ENCODE data around the gene SMYD2. TPM values are rescaled to one million over a fixed set of nuclear protein-coding genes. Genes with fewer than 3 reads are reported as not detected.
A peak's percentile ranks its signal among the peaks of the same experiment; 100 is the strongest.

The SMYD2 gene
- total RNA-seq, 1 experiment from 2014 or later, result 25.8 TPM

- no peaks in the 10 kb centered on the region for H3K36me3 ChIP-seq (ENCODE audit: insufficient read depth, low read length, poor library complexity, severe bottlenecking)
- no TSS peak for BruUV-seq (replicated peaks)
- no peak for TF ChIP-seq CTCF (conservative IDR thresholded peaks at IDR 0.05; ENCODE audit: low read depth, low read length)
- no peak for DNase-seq (ENCODE audit: low spot score)
- intact Hi-C loops (cut with micrococcal nuclease; ENCODE audit: unreplicated experiment), result no loop called here
- CTCF ChIA-PET, result no interaction called here
- peaks cover 21% of the 10 kb centered on the region for H3K4me1 ChIP-seq (ENCODE audit: insufficient read depth, low read length, poor library complexity, severe bottlenecking)
- H3K9me3 ChIP-seq (ENCODE audit: low read depth, low read length, poor library complexity, severe bottlenecking), result no peaks in the 10 kb centered on the region
- no peaks in the 10 kb centered on the region for H3K27me3 ChIP-seq (replicated peaks; ENCODE audit: insufficient read depth, low read depth, low read length, poor library complexity)
- no peak overlapping the region for H3K4me3 ChIP-seq (ENCODE audit: low read depth, low read length, poor library complexity, severe bottlenecking)
- no peak overlapping the region for H3K27ac ChIP-seq (ENCODE audit: low read depth, low read length, poor library complexity, severe bottlenecking)
- POLR2A ChIA-PET (ENCODE audit: low non-redundant PET), result no interaction called here
These were observed 6.9 kb downstream of the SMYD2 start for GRCh38 chr1:214287884-214288283.

DNA sequence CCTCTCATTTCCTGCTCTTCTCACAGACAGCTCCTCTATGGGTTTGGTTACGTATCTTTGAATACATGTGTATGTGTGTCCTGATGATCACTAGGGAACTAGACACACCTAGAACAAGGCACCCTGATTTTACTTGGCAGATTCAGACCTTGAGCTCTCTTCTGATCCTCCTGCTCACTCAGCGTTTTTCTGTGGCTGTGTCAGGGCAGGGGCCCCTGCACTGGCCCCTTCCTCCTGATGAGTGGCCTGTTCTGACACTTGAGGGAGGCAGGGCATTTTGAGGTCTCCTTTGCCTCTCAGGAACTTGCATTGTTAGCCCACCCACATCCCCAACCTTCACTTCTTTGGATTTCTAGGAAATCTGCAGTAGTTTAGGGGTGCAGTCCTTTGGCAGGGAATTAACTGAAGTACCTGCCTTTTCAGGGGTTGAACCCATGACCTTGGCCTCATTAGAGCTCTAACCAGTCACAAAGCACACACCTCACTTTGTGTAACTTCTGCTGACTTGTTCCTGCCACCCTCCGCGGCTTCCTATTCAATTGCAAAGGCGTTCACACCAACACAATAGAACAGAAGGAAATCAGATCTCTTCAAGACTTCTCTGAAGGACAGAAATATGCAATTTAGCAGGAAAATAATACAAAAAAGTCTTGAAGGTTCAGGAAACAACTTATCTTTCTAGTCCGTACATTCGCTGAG is 8.8 kb downstream of the SMYD2 start:
- BruUV-seq (replicated peaks), result no TSS peak
- no peak for TF ChIP-seq CTCF (conservative IDR thresholded peaks at IDR 0.05; ENCODE audit: low read depth, low read length)
- TF ChIP-seq EZH2 (IDR thresholded peaks at IDR 0.05; ENCODE audit: borderline replicate concordance, low read depth, low read length, poor library complexity, severe bottlenecking), result no peak
- H3K4me1 ChIP-seq (ENCODE audit: insufficient read depth, low read length, poor library complexity, severe bottlenecking), result peaks cover 21% of the 10 kb centered on the region
- no peaks in the 10 kb centered on the region for H3K36me3 ChIP-seq (ENCODE audit: insufficient read depth, low read length, poor library complexity, severe bottlenecking)
- peak; percentile 41 for DNase-seq (ENCODE audit: low spot score)
- no peaks in the 10 kb centered on the region for H3K27me3 ChIP-seq (replicated peaks; ENCODE audit: insufficient read depth, low read depth, low read length, poor library complexity)
- ChIA-PET POLR2A (ENCODE audit: low non-redundant PET) (no interaction called here), CTCF (no interaction called here)
- intact Hi-C loops (cut with micrococcal nuclease; ENCODE audit: unreplicated experiment), result no loop called here
- H3K4me3 ChIP-seq (ENCODE audit: low read depth, low read length, poor library complexity, severe bottlenecking), result peak overlapping the region; percentile 9
- no peaks in the 10 kb centered on the region for H3K9me3 ChIP-seq (ENCODE audit: low read depth, low read length, poor library complexity, severe bottlenecking)
- peak overlapping the region; percentile 45 for H3K27ac ChIP-seq (ENCODE audit: low read depth, low read length, poor library complexity, severe bottlenecking)

- Histone ChIP-seq H3K36me3 (ENCODE audit: insufficient read depth, low read length, poor library complexity, severe bottlenecking) (no peaks in the 10 kb centered on the region), H3K4me3 (ENCODE audit: low read depth, low read length, poor library complexity, severe bottlenecking) (peak overlapping the region; percentile 9), H3K9me3 (ENCODE audit: low read depth, low read length, poor library complexity, severe bottlenecking) (no peaks in the 10 kb centered on the region), H3K27me3 (replicated peaks; ENCODE audit: insufficient read depth, low read depth, low read length, poor library complexity) (no peaks in the 10 kb centered on the region), H3K27ac (ENCODE audit: low read depth, low read length, poor library complexity, severe bottlenecking) (no peak overlapping the region), H3K4me1 (ENCODE audit: insufficient read depth, low read length, poor library complexity, severe bottlenecking) (peaks cover 22% of the 10 kb centered on the region)
- no TSS peak for BruUV-seq (replicated peaks)
- TF ChIP-seq EZH2 (IDR thresholded peaks at IDR 0.05; ENCODE audit: borderline replicate concordance, low read depth, low read length, poor library complexity, severe bottlenecking), result no peak
- TF ChIP-seq CTCF (conservative IDR thresholded peaks at IDR 0.05; ENCODE audit: low read depth, low read length), result no peak
- intact Hi-C loops (cut with micrococcal nuclease; ENCODE audit: unreplicated experiment), result no loop called here
- POLR2A ChIA-PET (ENCODE audit: low non-redundant PET), result no interaction called here
- CTCF ChIA-PET, result no interaction called here
- peak; percentile 31 for DNase-seq (ENCODE audit: low spot score)
These were observed 9.6 kb downstream of the SMYD2 start for GRCh38 chr1:214290424-214291037.

Measured in A673 (cell line).